H9 (cell line): ENCODE data around the gene PRICKLE1. TPM values are rescaled to one million over a fixed set of nuclear protein-coding genes. Genes with fewer than 3 reads are reported as not detected.

Experiments used
- DNase-seq: peaks from one replicate; pipeline ENCODE4 v3.0.0-alpha.2; 2017
- H2AFZ ChIP-seq: one replicate; pipeline ENCODE4 v1.6.1; 2013; ENCODE audit warnings: mild to moderate bottlenecking, low read length, control low read depth, moderate library complexity
- H2AK5ac ChIP-seq: 2 replicates; pipeline ENCODE4 v1.6.1; 2013; ENCODE audit warnings: low read length, control low read depth, mixed read lengths; ENCODE audit not compliant: insufficient read length
- H2BK120ac ChIP-seq: one replicate; pipeline ENCODE4 v1.6.1; 2013; ENCODE audit warnings: low read depth, mild to moderate bottlenecking, low read length, control low read depth, inconsistent platforms; ENCODE audit not compliant: poor library complexity, severe bottlenecking
- H2BK12ac ChIP-seq: 2 replicates; pipeline ENCODE4 v1.6.1; 2013; ENCODE audit warnings: low read length, control low read depth, mixed read lengths, low read depth; ENCODE audit not compliant: insufficient read length
- H2BK15ac ChIP-seq: 2 replicates; pipeline ENCODE4 v1.6.1; 2013; ENCODE audit warnings: low read depth, low read length, control low read depth
- H2BK20ac ChIP-seq: one replicate; pipeline ENCODE4 v1.6.1; 2013; ENCODE audit warnings: low read depth, mild to moderate bottlenecking, low read length, control low read depth, inconsistent platforms; ENCODE audit not compliant: poor library complexity, severe bottlenecking
- H2BK5ac ChIP-seq: 2 replicates; pipeline ENCODE4 v1.6.1; 2013; ENCODE audit warnings: low read length, control low read depth, mixed read lengths; ENCODE audit not compliant: insufficient read length
- H3K14ac ChIP-seq: 2 replicates; pipeline ENCODE4 v1.6.1; 2013; ENCODE audit warnings: low read length, control low read depth; ENCODE audit not compliant: insufficient read depth
- H3K18ac ChIP-seq: 2 replicates; pipeline ENCODE4 v1.6.1; 2013; ENCODE audit warnings: low read depth, mild to moderate bottlenecking, mixed read lengths, low read length, control low read depth; ENCODE audit not compliant: insufficient read length
- H3K23ac ChIP-seq: 2 replicates; pipeline ENCODE4 v1.6.1; 2013; ENCODE audit warnings: low read length, control low read depth, mixed read lengths, low read depth; ENCODE audit not compliant: insufficient read length
- H3K23me2 ChIP-seq: 2 replicates; pipeline ENCODE4 v1.6.1; 2013; ENCODE audit warnings: low read depth, mild to moderate bottlenecking, mixed read lengths, low read length, control low read depth; ENCODE audit not compliant: insufficient read length, poor library complexity, severe bottlenecking
- H3K27ac ChIP-seq: 2 replicates; pipeline ENCODE4 v1.5.1; 2013; ENCODE audit warnings: low read length, control low read depth, mixed read lengths, low read depth; ENCODE audit not compliant: insufficient read length
- H3K27me3 ChIP-seq: 2 replicates; pipeline ENCODE4 v1.6.1; 2013; ENCODE audit warnings: low read length, control low read depth, inconsistent platforms; ENCODE audit not compliant: insufficient read depth
- H3K4ac ChIP-seq: 2 replicates; pipeline ENCODE4 v1.6.1; 2013; ENCODE audit warnings: low read depth, mild to moderate bottlenecking, control low read depth, inconsistent platforms, low read length, moderate library complexity
- H3K4me1 ChIP-seq: 2 replicates; pipeline ENCODE4 v1.6.1; 2013; ENCODE audit warnings: low read length, control low read depth, inconsistent platforms; ENCODE audit not compliant: insufficient read depth
- H3K4me2 ChIP-seq: 2 replicates; pipeline ENCODE4 v1.6.1; 2013; ENCODE audit warnings: low read length, control low read depth, mixed read lengths; ENCODE audit not compliant: insufficient read length, insufficient read depth
- H3K56ac ChIP-seq: 2 replicates; pipeline ENCODE4 v1.6.1; 2013; ENCODE audit warnings: low read depth, mild to moderate bottlenecking, mixed read lengths, low read length, control low read depth; ENCODE audit not compliant: insufficient read length
- H3K79me1 ChIP-seq: 2 replicates; pipeline ENCODE4 v1.6.1; 2013; ENCODE audit warnings: low read depth, mild to moderate bottlenecking, moderate library complexity, low read length, control low read depth, inconsistent platforms; ENCODE audit not compliant: insufficient read depth, poor library complexity, severe bottlenecking
- H3K79me2 ChIP-seq: 2 replicates; pipeline ENCODE4 v1.6.1; 2013; ENCODE audit warnings: low read length, control low read depth, inconsistent platforms; ENCODE audit not compliant: insufficient read depth
- H3K9ac ChIP-seq: 2 replicates; pipeline ENCODE4 v1.6.1; 2013; ENCODE audit warnings: low read length, control low read depth, mixed read lengths; ENCODE audit not compliant: insufficient read length; ENCODE audit errors: extremely low read depth
- H3K9me3 ChIP-seq: one replicate; pipeline ENCODE4 v1.6.1; 2013; ENCODE audit warnings: low read depth, low read length, inconsistent platforms; ENCODE audit not compliant: control insufficient read depth
- H3T11ph ChIP-seq: one replicate; pipeline ENCODE4 v1.6.1; 2013; ENCODE audit warnings: mild to moderate bottlenecking, low read length, control low read depth, inconsistent platforms
- H4K20me1 ChIP-seq: one replicate; pipeline ENCODE4 v1.6.1; 2013; ENCODE audit not compliant: control insufficient read depth, insufficient read length, insufficient read depth
- H4K5ac ChIP-seq: 2 replicates; pipeline ENCODE4 v1.6.1; 2013; ENCODE audit warnings: low read depth, mild to moderate bottlenecking, mixed read lengths, low read length, control low read depth; ENCODE audit not compliant: insufficient read length
- H4K8ac ChIP-seq: replicated peaks from 2 replicates; pipeline ENCODE4 v1.6.1; 2013; ENCODE audit warnings: low read length, control low read depth, mixed read lengths, low read depth; ENCODE audit not compliant: insufficient read length
- H4K91ac ChIP-seq: 2 replicates; pipeline ENCODE4 v1.6.1; 2013; ENCODE audit warnings: low read depth, mild to moderate bottlenecking, moderate library complexity, mixed read lengths, low read length, control low read depth; ENCODE audit not compliant: insufficient read length
- H3K27ac Mint-ChIP-seq, 3 experiments: 2 replicates in 2 of 3; 3 replicates in 1 of 3; pipeline ENCODE4 v1.8.0; 2020 to 2021; ENCODE audit warnings: mixed read lengths in 3 of 3, mild to moderate bottlenecking in 1 of 3, moderate library complexity in 1 of 3
- H3K27me3 Mint-ChIP-seq: 2 replicates; pipeline ENCODE4 v1.8.0; 2021; ENCODE audit warnings: low read depth, mild to moderate bottlenecking, moderate library complexity, mixed read lengths
- H3K36me3 Mint-ChIP-seq, 3 experiments: 2 replicates in 2 of 3; 3 replicates in 1 of 3; pipeline ENCODE4 v1.8.0; 2020 to 2021; ENCODE audit warnings: low read depth in 3 of 3, mixed read lengths in 3 of 3; ENCODE audit not compliant: insufficient read depth in 1 of 3
- H3K4me1 Mint-ChIP-seq, 2 experiments: 2 replicates each; pipeline ENCODE4 v1.8.0; 2020; ENCODE audit warnings: mixed read lengths in 2 of 2
- H3K4me3 Mint-ChIP-seq, 2 experiments: 2 replicates in 1 of 2; 3 replicates in 1 of 2; pipeline ENCODE4 v1.8.0; 2020 to 2021; ENCODE audit warnings: mild to moderate bottlenecking in 2 of 2, mixed read lengths in 2 of 2, moderate library complexity in 1 of 2
- H3K9me3 Mint-ChIP-seq, 2 experiments: 2 replicates in 1 of 2; 3 replicates in 1 of 2; pipeline ENCODE4 v1.8.0; 2020; ENCODE audit warnings: mild to moderate bottlenecking in 2 of 2, mixed read lengths in 2 of 2, moderate library complexity in 1 of 2
- CTCF ChIP-seq: fragments of 200-600 bp; sonication (generic); conservative IDR thresholded peaks from 3 replicates; pipeline ENCODE4 v1.8.0; 2021; ENCODE audit warnings: antibody characterized with exemption, mild to moderate bottlenecking
- WGBS: extraction: QIAGEN DNeasy Blood & Tissue Kit; methylation state at CpG from one replicate; pipeline ENCODE4 v1.1.7; 2013; ENCODE audit warnings: missing lambda C conversion rate, low lambda C conversion rate, mixed read lengths; ENCODE audit not compliant: insufficient read length; ENCODE audit errors: extremely low coverage; 5-methylcytosine and 5-hydroxymethylcytosine counted together
- total RNA-seq: library from RNA; stranded (reverse); gene quantifications from 2 replicates; pipeline ENCODE4 v1.2.1, GENCODE V29; 2021

Gene PRICKLE1
- total RNA-seq, 1 experiment from 2014 or later: 20.5 TPM

GRCh38 chr12:42511656-42512055 is 77.9 kb downstream of the PRICKLE1 start:
- H3K56ac ChIP-seq: no peak overlapping the region
- H4K20me1 ChIP-seq: no peaks in the 10 kb centered on the region
- Mint-ChIP-seq H3K9me3 (peaks cover 0 to 6% of the 10 kb centered on the region in 2 experiments; a peak in 2 of 5 replicates), H3K27ac (no peak overlapping the region), H3K36me3 (peaks cover 0 to 4% (median 0%) of the 10 kb centered on the region in 3 experiments; a peak in 1 of 7 replicates), H3K4me3 (no peak overlapping the region), H3K27me3 (peaks cover 83% of the 10 kb centered on the region), H3K4me1 (peaks cover 22 to 27% of the 10 kb centered on the region in 2 experiments)
- no peak overlapping the region for H2BK12ac ChIP-seq
- H3K14ac ChIP-seq: no peak overlapping the region
- no peak overlapping the region for H4K91ac ChIP-seq
- H3K79me2 ChIP-seq: no peaks in the 10 kb centered on the region
- H3K4ac ChIP-seq: no peak overlapping the region
- peaks cover 7% of the 10 kb centered on the region; the same call in 1 of the 2 replicates for H3K4me1 ChIP-seq
- H3K79me1 ChIP-seq: no peaks in the 10 kb centered on the region
- H2BK15ac ChIP-seq: no peak overlapping the region
- no peaks in the 10 kb centered on the region for H3K27me3 ChIP-seq
- no peak overlapping the region for H2AK5ac ChIP-seq
- H3K4me2 ChIP-seq: no peak overlapping the region
- no peak overlapping the region for H2BK20ac ChIP-seq
- no peak for DNase-seq
- H4K8ac ChIP-seq: no peak overlapping the region
- no peaks in the 10 kb centered on the region for H3K23me2 ChIP-seq
- no peak overlapping the region for H3K18ac ChIP-seq
- H3T11ph ChIP-seq: no peak overlapping the region
- H3K9me3 ChIP-seq: no peaks in the 10 kb centered on the region
- H2BK5ac ChIP-seq: no peak overlapping the region
- H3K9ac ChIP-seq: no peak overlapping the region
- no peak overlapping the region for H2AFZ ChIP-seq
- WGBS: no CpG with 5 or more reads among the region's 1 CpG
- H3K23ac ChIP-seq: no peak overlapping the region
- no peak for TF ChIP-seq CTCF
- no peak overlapping the region for H4K5ac ChIP-seq
- H3K27ac ChIP-seq: no peak overlapping the region
- H2BK120ac ChIP-seq: no peak overlapping the region
